GM12878 (cell line): Measurements from ENCODE around the gene PRDM16. TPM values are rescaled to one million over a fixed set of nuclear protein-coding genes. Genes with fewer than 3 reads are reported as not detected.

Experiments
- BCL11A ChIP-seq: IDR thresholded peaks from 2 replicates; pipeline ENCODE4 v1.6.1; 2011; ENCODE audit warnings: low read depth, low read length
- CBX5 ChIP-seq: sonication (generic); IDR thresholded peaks from 2 replicates; pipeline ENCODE4 v1.6.1; 2016; ENCODE audit warnings: low read depth, moderate library complexity, mild to moderate bottlenecking, inconsistent platforms
- HDAC6 ChIP-seq: fragments of 200-600 bp; sonication (generic); IDR thresholded peaks from one replicate; pipeline ENCODE4 v1.8.0; 2017; ENCODE audit warnings: antibody characterized with exemption; ENCODE audit not compliant: unreplicated experiment
- NFYA ChIP-seq: IDR thresholded peaks from 2 replicates; pipeline ENCODE4 v1.6.1; 2011; ENCODE audit warnings: low read depth, mild to moderate bottlenecking, low read length, improper control_type of control experiment, borderline replicate concordance
- PML ChIP-seq: IDR thresholded peaks from 2 replicates; pipeline ENCODE4 v1.6.1; 2012; ENCODE audit warnings: low read length, inconsistent platforms
- SMAD1 ChIP-seq: fragments of 450-650 bp; IDR thresholded peaks from 2 replicates; pipeline ENCODE4 v1.6.1; 2018; ENCODE audit warnings: mild to moderate bottlenecking, low read depth; ENCODE audit not compliant: partially characterized antibody
- SPI1 ChIP-seq: IDR thresholded peaks from 2 replicates; pipeline ENCODE4 v1.6.1; 2011; ENCODE audit warnings: low read depth, mild to moderate bottlenecking, low read length, moderate library complexity, borderline replicate concordance; ENCODE audit not compliant: insufficient read depth
- SUPT20H ChIP-seq: IDR thresholded peaks from 2 replicates; pipeline ENCODE4 v1.6.1; 2011; ENCODE audit warnings: low read depth, mild to moderate bottlenecking, low read length, moderate library complexity, borderline replicate concordance; ENCODE audit not compliant: control insufficient read depth
- SUZ12 ChIP-seq: fragments of 200-600 bp; sonication (generic); IDR thresholded peaks from one replicate; pipeline ENCODE4 v1.6.1; 2018; ENCODE audit warnings: antibody characterized with exemption, mild to moderate bottlenecking; ENCODE audit not compliant: unreplicated experiment
- WRNIP1 ChIP-seq: IDR thresholded peaks from 2 replicates; pipeline ENCODE4 v1.6.1; 2011; ENCODE audit warnings: low read depth, low read length, improper control_type of control experiment, borderline replicate concordance
- ZNF217 ChIP-seq: fragments of 450-650 bp; IDR thresholded peaks from 2 replicates; pipeline ENCODE4 v1.6.1; 2017; ENCODE audit warnings: antibody characterized with exemption, mild to moderate bottlenecking
- polyA plus RNA-seq, 11 experiments: library from polyadenylated mRNA; depleted of rRNA in 4 of 11; unstranded in 6 of 11; stranded (reverse) in 5 of 11; fragments of >200 nt; fragmentation: Nextera tagmentation in 4 of 11; fragmentation: Illumina TruSeq in 1 of 11; extraction: Ambion mirVana in 4 of 11; extraction: Trizol in 1 of 11; gene quantifications; 1 replicate in 1 of 11; 2 replicates in 10 of 11; pipeline versions ENCODE4 v1.2.1 to v1.2.3, GENCODE V29; 2011 to 2016; ENCODE audit warnings: inconsistent platforms in 2 of 11, missing spikeins in 2 of 11, low read depth in 1 of 11
- total RNA-seq, 4 experiments: library from RNA; depleted of rRNA in 3 of 4; stranded (reverse); fragments of >200 nt in 3 of 4; fragmentation: Illumina TruSeq in 1 of 4; extraction: Trizol in 1 of 4; gene quantifications; 2 replicates each; pipeline versions ENCODE4 v1.2.1 to v1.2.3, GENCODE V29; 2013 to 2021
- TF ChIP-seq, protein P1 (sequence below): fragments of 450-650 bp; IDR thresholded peaks from 2 replicates; pipeline ENCODE4 v1.6.1; 2017; ENCODE audit warnings: mild to moderate bottlenecking, moderate library complexity

Gene PRDM16
- total and polyA plus RNA-seq, 10 of the 15 experiments (the other 5 are each of a cell fraction or from before 2014, with no cell fraction given) = 0.03 TPM; not detected in 9

DNA sequence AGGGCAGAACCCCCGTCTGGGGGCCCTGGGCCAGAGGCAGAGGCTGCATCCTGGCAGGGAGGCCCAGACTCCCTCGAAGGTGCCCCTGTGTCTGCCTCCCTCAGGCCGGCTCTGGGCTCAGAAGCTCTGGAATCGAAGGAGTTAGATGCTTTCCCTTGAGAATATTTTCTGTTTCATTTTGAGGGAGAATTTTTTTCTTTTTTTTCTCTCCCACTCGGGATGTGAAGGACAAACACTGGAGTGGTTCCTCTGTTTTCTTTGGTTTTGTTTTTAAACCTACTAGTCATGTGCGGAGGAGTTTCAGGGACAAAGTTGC is 44.7 kb downstream of the PRDM16 start (continued):
- TF ChIP-seq, protein P1, sequence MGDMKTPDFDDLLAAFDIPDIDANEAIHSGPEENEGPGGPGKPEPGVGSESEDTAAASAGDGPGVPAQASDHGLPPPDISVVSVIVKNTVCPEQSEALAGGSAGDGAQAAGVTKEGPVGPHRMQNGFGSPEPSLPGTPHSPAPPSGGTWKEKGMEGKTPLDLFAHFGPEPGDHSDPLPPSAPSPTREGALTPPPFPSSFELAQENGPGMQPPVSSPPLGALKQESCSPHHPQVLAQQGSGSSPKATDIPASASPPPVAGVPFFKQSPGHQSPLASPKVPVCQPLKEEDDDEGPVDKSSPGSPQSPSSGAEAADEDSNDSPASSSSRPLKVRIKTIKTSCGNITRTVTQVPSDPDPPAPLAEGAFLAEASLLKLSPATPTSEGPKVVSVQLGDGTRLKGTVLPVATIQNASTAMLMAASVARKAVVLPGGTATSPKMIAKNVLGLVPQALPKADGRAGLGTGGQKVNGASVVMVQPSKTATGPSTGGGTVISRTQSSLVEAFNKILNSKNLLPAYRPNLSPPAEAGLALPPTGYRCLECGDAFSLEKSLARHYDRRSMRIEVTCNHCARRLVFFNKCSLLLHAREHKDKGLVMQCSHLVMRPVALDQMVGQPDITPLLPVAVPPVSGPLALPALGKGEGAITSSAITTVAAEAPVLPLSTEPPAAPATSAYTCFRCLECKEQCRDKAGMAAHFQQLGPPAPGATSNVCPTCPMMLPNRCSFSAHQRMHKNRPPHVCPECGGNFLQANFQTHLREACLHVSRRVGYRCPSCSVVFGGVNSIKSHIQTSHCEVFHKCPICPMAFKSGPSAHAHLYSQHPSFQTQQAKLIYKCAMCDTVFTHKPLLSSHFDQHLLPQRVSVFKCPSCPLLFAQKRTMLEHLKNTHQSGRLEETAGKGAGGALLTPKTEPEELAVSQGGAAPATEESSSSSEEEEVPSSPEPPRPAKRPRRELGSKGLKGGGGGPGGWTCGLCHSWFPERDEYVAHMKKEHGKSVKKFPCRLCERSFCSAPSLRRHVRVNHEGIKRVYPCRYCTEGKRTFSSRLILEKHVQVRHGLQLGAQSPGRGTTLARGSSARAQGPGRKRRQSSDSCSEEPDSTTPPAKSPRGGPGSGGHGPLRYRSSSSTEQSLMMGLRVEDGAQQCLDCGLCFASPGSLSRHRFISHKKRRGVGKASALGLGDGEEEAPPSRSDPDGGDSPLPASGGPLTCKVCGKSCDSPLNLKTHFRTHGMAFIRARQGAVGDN = no peak
- TF ChIP-seq PML (no peak), SPI1 (no peak), CBX5 (no peak), HDAC6 (no peak), WRNIP1 (no peak), SUPT20H (no peak), BCL11A (no peak), ZNF217 (no peak), NFYA (no peak), SMAD1 (no peak), SUZ12 (no peak)
